ENCODE data around the gene PKNOX2.

DNA sequence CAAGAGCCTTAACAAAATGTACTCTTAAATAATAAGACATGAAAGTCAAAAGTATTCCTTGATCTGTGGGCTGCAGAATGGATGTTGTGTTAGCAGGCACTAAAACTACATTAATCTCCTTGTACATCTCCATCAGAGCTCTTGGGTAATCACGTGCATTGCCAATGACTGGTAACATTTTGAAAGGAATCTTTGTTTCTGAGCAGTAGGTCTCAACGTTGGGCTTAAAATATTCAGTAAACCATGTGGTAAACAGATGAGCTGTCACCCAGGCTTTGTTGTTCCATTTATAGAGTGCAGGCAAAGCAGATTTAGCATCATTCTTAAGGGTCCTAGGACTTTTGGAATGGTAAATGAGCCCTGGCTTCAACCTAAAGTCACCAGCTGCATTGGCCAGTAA lies 152.9 kb downstream of the PKNOX2 start:
- TF ChIP-seq, protein P1, sequence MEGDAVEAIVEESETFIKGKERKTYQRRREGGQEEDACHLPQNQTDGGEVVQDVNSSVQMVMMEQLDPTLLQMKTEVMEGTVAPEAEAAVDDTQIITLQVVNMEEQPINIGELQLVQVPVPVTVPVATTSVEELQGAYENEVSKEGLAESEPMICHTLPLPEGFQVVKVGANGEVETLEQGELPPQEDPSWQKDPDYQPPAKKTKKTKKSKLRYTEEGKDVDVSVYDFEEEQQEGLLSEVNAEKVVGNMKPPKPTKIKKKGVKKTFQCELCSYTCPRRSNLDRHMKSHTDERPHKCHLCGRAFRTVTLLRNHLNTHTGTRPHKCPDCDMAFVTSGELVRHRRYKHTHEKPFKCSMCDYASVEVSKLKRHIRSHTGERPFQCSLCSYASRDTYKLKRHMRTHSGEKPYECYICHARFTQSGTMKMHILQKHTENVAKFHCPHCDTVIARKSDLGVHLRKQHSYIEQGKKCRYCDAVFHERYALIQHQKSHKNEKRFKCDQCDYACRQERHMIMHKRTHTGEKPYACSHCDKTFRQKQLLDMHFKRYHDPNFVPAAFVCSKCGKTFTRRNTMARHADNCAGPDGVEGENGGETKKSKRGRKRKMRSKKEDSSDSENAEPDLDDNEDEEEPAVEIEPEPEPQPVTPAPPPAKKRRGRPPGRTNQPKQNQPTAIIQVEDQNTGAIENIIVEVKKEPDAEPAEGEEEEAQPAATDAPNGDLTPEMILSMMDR (IDR thresholded peaks at IDR 0.05; ENCODE audit: low read depth, low read length) = no peak
- no peak for TF ChIP-seq EZH2phosphoT487 (IDR thresholded peaks at IDR 0.05; ENCODE audit: low read depth)
